HG03469 (cell line): ENCODE data around the gene IRF7.
"Not testable (repeated sequence)": the region's sequence is repeated elsewhere in the genome, so short reads cannot be mapped to it uniquely, and the experiment has no call there.

Source experiments
- ATAC-seq: cut with Tn5 transposase; IDR thresholded peaks from one replicate; pipeline ENCODE4 v1.9.1; 2021; ENCODE audit warnings: mild to moderate bottlenecking, moderate library complexity, moderate number of reproducible peaks; ENCODE audit not compliant: unreplicated experiment

Gene IRF7

GRCh38 chr11:584287-584686 is 31.5 kb downstream of the IRF7 start:
- no peak for ATAC-seq

GRCh38 chr11:581752-582151 is 34.0 kb downstream of the IRF7 start:
- no peak for ATAC-seq

GRCh38 chr11:581342-581741 is 34.4 kb downstream of the IRF7 start:
- no peak for ATAC-seq

- no peak for ATAC-seq
Measured at GRCh38 chr11:579830-580601, 35.7 kb downstream of the IRF7 start.

- ATAC-seq: no peak
Measured at GRCh38 chr11:578276-579035, 37.3 kb downstream of the IRF7 start.

- ATAC-seq: no peak
Measured at GRCh38 chr11:577611-577894, 38.2 kb downstream of the IRF7 start.

- ATAC-seq: no peak
Measured at GRCh38 chr11:576811-577610, 38.7 kb downstream of the IRF7 start.

GRCh38 chr11:575996-576768 is 39.6 kb downstream of the IRF7 start, which contains the start of gene PHRF1:
Gene PHRF1 (plus strand): TSS chr11:576470. CDS start chr11:581513, 5,043 bp downstream.
- peak; percentile 47 for ATAC-seq

GRCh38 chr11:575313-575995 is 40.3 kb downstream of the IRF7 start:
- ATAC-seq: no peak

- no peak for ATAC-seq
Measured at GRCh38 chr11:574632-575312, 41.0 kb downstream of the IRF7 start.

GRCh38 chr11:574031-574570 is 41.6 kb downstream of the IRF7 start:
- not testable (repeated sequence) for ATAC-seq

- no peak for ATAC-seq
Measured at GRCh38 chr11:573146-573759, 42.5 kb downstream of the IRF7 start.

- ATAC-seq: no peak
Measured at GRCh38 chr11:571802-572185, 44.0 kb downstream of the IRF7 start.

GRCh38 chr11:569158-569885 is 46.4 kb downstream of the IRF7 start:
- ATAC-seq: no peak

GRCh38 chr11:568306-569157 is 47.2 kb downstream of the IRF7 start:
- peak; percentile 74 for ATAC-seq

GRCh38 chr11:567629-568292 is 48.0 kb downstream of the IRF7 start:
- no peak for ATAC-seq
